Measurements from ENCODE around the gene SYNGR4.

Gene SYNGR4

DNA sequence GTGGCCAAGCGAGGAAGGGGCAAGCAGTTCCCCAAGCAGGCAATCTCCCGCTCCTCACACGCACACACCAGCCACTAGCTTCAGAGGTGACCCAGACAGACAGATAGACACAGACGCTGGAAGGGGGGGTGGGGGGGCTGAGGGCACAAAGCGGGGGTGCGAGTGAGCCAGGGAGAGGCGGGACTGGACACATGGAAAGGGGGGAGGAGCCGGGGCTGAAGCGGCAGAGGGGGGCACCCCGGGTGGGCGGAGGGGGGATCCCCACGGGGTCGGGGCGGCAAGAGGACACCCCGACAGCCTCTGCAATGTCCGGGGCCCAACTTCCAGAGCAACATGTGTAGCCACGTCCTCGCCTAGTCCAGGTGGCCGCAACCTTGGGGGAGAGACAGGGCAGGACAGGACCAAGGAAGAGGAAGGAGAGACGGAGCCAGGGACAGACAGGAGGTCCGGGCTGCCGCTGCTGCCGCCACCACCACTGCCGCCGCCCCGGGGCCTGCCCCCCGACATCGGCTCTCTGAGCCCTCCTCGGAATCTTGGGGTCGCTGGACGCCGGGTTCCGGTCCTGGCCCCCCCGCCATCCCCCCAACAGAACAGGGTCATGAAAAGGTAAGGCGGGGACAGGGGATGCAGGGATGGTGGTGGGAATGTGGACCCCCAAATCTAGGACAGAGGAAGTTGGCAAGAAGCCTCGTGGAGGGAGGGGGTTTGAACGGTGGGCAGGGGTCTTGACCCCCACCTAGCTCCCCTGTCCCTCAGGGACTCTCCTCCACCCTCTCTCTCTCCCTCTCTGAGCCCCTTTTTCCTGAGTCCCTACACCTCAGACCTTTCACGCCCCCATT lies 30.4 kb downstream of the SYNGR4 start:
- H3K4me3 ChIP-seq (ENCODE audit: low read depth, low read length), result no peak overlapping the region
- TF ChIP-seq, protein P1, sequence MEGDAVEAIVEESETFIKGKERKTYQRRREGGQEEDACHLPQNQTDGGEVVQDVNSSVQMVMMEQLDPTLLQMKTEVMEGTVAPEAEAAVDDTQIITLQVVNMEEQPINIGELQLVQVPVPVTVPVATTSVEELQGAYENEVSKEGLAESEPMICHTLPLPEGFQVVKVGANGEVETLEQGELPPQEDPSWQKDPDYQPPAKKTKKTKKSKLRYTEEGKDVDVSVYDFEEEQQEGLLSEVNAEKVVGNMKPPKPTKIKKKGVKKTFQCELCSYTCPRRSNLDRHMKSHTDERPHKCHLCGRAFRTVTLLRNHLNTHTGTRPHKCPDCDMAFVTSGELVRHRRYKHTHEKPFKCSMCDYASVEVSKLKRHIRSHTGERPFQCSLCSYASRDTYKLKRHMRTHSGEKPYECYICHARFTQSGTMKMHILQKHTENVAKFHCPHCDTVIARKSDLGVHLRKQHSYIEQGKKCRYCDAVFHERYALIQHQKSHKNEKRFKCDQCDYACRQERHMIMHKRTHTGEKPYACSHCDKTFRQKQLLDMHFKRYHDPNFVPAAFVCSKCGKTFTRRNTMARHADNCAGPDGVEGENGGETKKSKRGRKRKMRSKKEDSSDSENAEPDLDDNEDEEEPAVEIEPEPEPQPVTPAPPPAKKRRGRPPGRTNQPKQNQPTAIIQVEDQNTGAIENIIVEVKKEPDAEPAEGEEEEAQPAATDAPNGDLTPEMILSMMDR (IDR thresholded peaks at IDR 0.05; ENCODE audit: borderline replicate concordance, insufficient read depth, low read depth, low read length), result no peak

DNA sequence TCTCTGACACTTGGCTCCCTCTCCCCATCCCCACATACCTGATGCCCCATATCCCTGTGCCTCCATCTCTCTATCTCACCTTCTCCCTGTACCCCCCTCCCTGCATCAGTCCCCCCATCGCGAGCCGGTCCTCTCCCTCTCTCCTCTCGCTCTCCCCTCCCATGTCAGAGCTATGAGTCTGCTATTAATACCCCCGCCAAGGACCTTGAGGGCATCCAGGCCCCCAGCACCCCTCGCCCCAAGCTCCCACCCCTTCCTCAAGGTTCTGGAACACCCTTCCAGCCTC lies 30.9 kb downstream of the SYNGR4 start:
- H3K4me3 ChIP-seq (ENCODE audit: low read depth, low read length), result no peak overlapping the region
- TF ChIP-seq, protein P1 (IDR thresholded peaks at IDR 0.05; ENCODE audit: borderline replicate concordance, insufficient read depth, low read depth, low read length), result no peak

DNA sequence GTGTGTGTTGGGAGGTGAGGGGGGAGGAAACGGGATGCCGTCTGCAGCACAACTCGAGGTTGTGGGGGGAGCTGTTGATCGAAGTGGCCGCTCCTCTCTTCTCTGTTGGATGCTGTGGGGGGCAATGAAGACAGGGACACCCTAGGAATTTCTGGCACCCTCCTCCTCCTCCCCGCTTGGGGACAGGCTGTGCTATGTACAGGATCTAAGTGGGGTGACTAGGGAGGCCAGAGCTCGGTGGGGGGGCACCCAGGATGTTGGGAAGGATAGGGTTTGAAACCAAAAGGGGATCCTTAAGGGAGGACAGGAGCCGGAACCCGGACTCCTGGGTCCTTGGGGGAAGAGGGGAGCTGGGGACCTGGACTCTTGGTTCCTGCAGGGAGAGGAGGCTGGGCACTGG lies 31.3 kb downstream of the SYNGR4 start:
- TF ChIP-seq, protein P1 (IDR thresholded peaks at IDR 0.05; ENCODE audit: borderline replicate concordance, insufficient read depth, low read depth, low read length), result no peak
- H3K4me3 ChIP-seq (ENCODE audit: low read depth, low read length), result no peak overlapping the region

DNA sequence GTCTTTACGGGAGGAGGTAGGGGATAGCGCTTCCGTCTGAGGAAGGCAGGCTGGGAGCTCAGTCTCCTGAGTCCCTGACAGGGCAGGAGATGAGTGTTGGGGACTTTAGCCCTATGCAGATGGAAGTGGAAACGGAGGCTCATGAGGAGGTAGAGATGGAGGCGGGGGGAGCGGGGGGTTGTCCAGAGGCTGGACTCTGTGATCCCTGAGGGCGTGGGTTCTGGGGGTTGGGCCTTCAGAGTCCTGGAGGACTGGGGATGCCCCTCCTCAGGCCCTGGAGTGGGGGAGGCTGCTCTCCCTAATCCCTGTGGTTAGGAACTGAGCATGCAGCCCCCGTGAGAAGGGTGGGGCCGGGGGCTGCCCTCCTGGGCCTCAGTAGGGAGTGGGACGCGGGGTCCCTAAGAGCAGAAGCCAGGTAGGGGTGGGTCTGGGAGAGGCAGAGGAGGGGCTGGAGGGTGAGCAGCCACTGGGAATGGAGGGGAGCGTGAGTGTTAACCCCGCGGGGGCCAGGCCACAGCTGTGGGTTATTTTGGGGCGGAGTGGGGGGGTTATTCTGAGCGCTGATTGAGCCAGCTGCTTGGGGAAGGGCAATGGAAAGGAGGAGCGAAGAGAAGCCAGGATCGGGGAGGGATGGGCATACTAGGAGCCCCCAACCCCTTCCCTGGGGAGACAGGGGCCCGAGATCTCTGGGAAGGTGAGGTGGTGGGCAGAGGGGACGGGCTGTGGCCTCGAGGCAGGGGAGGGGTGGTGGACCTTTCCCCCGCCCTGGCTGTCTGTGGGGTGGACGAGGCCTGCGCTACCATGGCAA lies 32.1 kb downstream of the SYNGR4 start:
- TF ChIP-seq, protein P1 (IDR thresholded peaks at IDR 0.05; ENCODE audit: borderline replicate concordance, insufficient read depth, low read depth, low read length), result no peak
- H3K4me3 ChIP-seq (ENCODE audit: low read depth, low read length), result no peak overlapping the region

- TF ChIP-seq, protein P1 (IDR thresholded peaks at IDR 0.05; ENCODE audit: borderline replicate concordance, insufficient read depth, low read depth, low read length), result no peak
- H3K4me3 ChIP-seq (ENCODE audit: low read depth, low read length), result no peak overlapping the region
Observed at GRCh38 chr19:48396824-48397176, 32.6 kb downstream of the SYNGR4 start.

DNA sequence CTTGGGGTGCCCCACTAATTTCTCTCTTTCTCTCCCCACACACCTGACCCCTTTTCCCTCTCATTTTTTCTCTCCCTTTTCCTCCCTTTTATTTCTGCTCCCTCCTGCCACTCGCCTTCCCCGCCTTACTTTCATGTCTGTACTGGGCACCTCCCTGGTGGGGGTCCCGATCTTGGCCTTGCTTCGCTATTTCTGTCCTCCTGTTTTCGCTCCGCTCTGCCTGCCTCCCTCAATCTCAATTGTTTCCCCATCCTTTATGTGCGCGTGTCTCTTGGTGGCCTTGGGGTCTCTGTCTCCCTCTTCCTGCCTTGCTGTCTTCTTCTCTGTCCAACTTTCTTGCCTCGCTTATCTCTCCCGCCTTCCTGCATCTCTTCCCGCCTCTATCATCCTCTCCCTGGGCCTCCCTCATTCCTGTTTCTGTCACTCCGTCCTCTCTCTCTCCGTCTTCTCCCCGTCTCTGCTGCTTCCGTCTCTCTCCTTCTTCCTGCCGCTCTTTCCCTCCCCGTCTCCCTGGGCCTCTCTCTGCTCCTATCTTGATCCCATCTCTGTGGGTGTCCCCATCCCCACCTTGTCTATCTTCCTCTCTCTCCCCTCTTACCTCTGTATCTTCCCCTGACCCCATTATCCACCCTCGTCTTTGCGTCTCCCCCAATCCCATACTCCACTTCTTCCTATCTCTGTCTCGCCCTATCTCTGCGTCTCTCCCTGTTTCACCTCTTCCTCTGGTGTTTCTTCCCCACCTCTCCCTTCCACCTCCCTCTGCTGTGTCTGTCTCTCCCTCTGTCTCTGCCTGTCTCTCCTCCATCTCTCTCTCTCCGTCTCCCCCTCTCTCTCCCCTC lies 33.3 kb downstream of the SYNGR4 start:
- TF ChIP-seq, protein P1 (IDR thresholded peaks at IDR 0.05; ENCODE audit: borderline replicate concordance, insufficient read depth, low read depth, low read length), result no peak
- peak overlapping the region; percentile 41 for H3K4me3 ChIP-seq (ENCODE audit: low read depth, low read length)

Measured in GM12875 (cell line).